GM21529 (cell line): ENCODE results near the gene CABLES1.

ENCODE experiments used
- ATAC-seq: cut with Tn5 transposase; IDR thresholded peaks from one replicate; pipeline ENCODE4 v1.9.1; 2021; ENCODE audit not compliant: unreplicated experiment

Gene CABLES1

DNA sequence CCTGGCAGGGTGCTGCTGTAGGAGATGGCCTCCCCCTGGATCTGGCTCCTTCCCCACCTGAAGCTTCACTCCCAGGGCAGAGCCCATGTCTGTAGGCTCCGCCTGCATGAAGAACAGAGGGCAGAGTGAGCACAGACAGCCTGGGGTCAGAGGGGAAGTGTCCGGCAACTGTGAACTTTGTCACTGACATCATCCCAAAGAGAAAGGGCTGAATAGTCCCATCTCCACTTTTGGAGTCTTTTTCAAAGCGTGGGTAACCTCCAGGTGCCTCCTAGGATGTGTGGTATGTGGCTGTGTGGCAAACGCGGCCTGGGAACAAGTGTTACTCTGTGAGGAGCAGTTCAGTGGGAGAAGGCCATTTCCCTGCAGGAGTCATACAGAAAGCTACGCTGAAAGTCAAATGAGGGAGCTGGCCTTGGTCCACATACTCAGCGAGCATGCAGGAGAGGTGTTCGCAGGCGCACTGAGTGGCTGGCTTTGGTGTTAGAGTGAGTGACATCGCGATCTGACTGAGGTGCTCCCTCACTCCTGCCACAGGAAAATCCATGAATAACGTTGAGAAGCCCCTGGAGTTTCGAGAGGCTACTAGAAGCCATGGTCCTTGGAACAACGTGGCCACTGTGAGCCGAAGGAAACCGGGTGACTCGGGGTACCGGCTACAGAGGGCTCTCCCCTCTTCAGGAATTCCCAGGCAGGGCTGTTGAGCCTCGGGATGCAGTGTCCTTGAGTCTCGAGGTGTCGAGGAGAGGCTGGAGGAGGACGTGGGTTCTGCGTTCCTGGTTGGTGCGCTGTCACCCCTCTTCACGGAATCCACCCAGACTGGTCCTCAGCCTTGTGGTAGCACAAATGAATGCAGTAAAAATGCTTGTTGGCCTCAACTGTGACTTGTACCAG is 54.7 kb downstream of the CABLES1 start:
- no peak for ATAC-seq

DNA sequence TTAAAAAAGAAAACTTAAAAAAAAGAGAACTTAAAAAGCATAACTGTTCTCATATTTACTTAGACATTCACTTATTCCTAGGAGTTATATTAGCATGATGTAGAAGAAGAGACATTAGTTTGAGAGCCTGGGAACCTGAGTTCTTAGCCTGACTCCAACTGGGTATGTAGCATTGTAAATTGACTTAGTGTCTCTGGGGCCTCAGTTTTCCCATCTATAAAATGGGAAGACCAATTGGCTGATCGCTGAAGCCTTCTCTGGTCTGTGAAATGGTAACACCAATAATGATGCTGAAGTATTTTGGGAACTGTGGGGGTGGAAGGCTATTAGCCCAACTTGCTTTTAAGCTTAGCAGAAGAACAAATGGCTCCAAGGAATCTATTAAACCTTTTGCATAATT is 55.9 kb downstream of the CABLES1 start:
- no peak for ATAC-seq

DNA sequence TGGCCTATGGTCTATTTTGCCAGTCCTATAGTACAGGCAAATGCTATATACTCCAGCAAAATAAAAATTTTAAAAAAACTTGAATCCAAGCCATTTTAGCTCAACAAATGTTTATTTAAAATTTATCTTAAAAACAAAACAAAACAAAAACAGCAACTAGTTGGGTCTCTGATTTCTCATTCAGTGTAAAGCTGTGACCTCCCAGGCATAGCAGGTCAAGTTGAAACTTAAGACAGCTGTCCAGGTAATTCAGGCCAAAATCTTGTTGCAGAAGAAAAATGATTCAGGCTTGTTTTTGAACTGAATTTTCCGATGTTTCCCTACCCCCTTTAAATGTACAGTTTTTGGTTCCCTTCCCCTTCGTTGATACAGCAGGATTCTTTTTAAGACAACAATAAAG is 58.5 kb downstream of the CABLES1 start:
- ATAC-seq, result no peak

GRCh38 chr18:23194155-23194996 is 59.1 kb downstream of the CABLES1 start:
- ATAC-seq, result no peak

GRCh38 chr18:23194997-23195957 is 60.0 kb downstream of the CABLES1 start:
- ATAC-seq, result no peak

GRCh38 chr18:23196119-23197007 is 61.1 kb downstream of the CABLES1 start:
- no peak for ATAC-seq

GRCh38 chr18:23198217-23198845 is 63.0 kb downstream of the CABLES1 start:
- ATAC-seq, result no peak

- ATAC-seq, result no peak
Measured at GRCh38 chr18:23200756-23201155, 65.5 kb downstream of the CABLES1 start.

DNA sequence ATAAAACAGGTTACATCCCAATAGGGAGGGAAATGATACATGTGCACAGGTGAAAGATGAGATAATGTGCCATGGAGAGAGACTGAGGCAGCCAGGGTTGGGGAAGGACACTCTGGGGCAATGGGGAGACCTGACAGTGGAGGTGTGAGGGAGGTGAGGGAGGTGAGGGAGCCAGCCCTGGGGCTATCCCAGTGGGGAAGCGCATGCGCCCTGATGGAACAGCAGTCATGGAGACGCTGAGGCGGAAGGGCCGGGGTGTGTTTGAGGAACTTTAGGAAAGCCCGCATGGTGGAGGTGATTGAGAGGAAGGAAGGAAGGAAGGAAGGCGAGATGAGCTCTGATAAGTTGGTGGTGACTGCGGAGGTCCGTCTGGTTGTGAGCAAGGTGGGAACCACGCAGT is 66.5 kb downstream of the CABLES1 start:
- no peak for ATAC-seq

DNA sequence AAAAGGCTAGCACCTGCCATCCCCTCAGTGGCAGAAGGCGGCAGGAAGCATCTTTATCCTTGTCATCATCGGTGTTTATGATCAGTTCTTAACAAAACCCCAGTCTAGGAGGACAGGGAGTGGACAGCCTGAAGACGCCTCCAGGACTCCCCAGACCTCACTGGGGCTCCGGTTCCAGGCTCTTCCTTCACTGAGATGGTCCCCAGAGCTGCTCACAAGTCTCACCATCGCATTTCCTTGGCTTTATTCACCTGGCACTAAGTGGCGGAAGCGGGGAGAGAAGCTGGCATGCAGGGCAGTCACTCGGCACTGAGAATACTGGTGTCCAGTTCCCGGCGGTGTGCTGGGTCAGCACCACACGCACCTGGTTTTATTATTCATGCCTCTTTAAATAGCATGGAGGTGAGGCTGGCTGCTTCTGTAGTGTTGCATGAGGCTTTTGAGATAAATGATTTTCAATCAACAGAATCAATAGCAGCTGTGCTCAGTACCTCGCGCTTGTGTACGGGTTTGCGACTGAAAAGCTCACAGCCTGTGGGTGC is 68.7 kb downstream of the CABLES1 start:
- no peak for ATAC-seq

- no peak for ATAC-seq
Measured at GRCh38 chr18:23204589-23205235, 69.4 kb downstream of the CABLES1 start.

- ATAC-seq, result no peak
Measured at GRCh38 chr18:23205980-23206379, 70.7 kb downstream of the CABLES1 start.

- ATAC-seq, result no peak
Measured at GRCh38 chr18:23207191-23207955, 72.1 kb downstream of the CABLES1 start.

- ATAC-seq, result no peak
Measured at GRCh38 chr18:23207994-23208393, 72.7 kb downstream of the CABLES1 start.

GRCh38 chr18:23208600-23208999 is 73.3 kb downstream of the CABLES1 start:
- ATAC-seq, result no peak

DNA sequence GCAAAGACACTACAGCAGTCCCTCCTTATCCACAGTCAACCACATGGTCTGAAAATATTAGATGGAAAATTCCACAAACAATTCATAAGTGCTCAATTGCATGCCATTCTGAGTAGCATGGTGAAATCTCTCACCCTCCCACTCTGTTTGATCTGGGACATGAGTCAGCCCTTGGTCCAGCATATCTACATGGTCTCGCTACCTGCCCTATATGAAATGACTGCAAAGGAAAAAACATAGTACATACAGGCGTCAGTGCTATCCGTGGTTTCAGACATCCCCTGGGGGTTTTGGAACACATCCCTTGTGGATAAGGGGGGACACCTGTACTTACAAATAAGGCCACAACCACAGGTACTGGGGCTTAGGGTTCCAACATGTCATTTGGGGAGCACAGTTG is 73.7 kb downstream of the CABLES1 start:
- ATAC-seq, result no peak

GRCh38 chr18:23209796-23210195 is 74.5 kb downstream of the CABLES1 start:
- ATAC-seq, result no peak

- no peak for ATAC-seq
Measured at GRCh38 chr18:23210526-23210925, 75.2 kb downstream of the CABLES1 start.
